ENCODE measurements around the gene CDC23.

- TF ChIP-seq CTCF (IDR thresholded peaks at IDR 0.05; ENCODE audit: insufficient read depth, low read depth, low read length) = peak; percentile 62
- TF ChIP-seq EZH2 (IDR thresholded peaks at IDR 0.05; ENCODE audit: insufficient read depth, low read length) = no peak
Observed at GRCh38 chr5:138180183-138180782, 32.8 kb downstream of the CDC23 start.

All from astrocyte (in vitro differentiated cells and primary cell).